GM12892 (cell line): ENCODE measurements around the gene PGBD5.

Experiments
- POLR2A ChIP-seq: IDR thresholded peaks from 2 replicates; pipeline ENCODE4 v1.6.1; 2011; ENCODE audit warnings: low read depth, low read length, control low read depth
- POLR2AphosphoS5 ChIP-seq: IDR thresholded peaks from 2 replicates; pipeline ENCODE4 v1.6.1; 2011; ENCODE audit warnings: low read depth, low read length, control low read depth
- TAF1 ChIP-seq: IDR thresholded peaks from 2 replicates; pipeline ENCODE4 v1.6.1; 2011; ENCODE audit warnings: low read depth, mild to moderate bottlenecking, control low read depth, low read length, borderline replicate concordance

- no peak for TF ChIP-seq POLR2AphosphoS5
- TF ChIP-seq POLR2A, result no peak
- no peak for TF ChIP-seq TAF1
Measured at GRCh38 chr1:230349020-230349393, 77.1 kb downstream of the PGBD5 start.
